A673 (cell line): ENCODE results near the gene KERA. TPM values are rescaled to one million over a fixed set of nuclear protein-coding genes. Genes with fewer than 3 reads are reported as not detected.

Experiments
- BruUV-seq: library from RNA; stranded (reverse); fragments of 400-500 nt; replicated peaks from 2 replicates; lab custom pipeline; 2021; lab: Mats Ljungman, UMichigan
- CTCF ChIA-PET: fragments of 300-600 bp; sonication (Branson Sonifier 250); formaldehyde crosslinking; loops from one replicate; lab custom pipeline; 2022; ENCODE audit warnings: antibody characterized with exemption; lab: Charles Lee
- POLR2A ChIA-PET: fragments of 300-600 bp; sonication (Branson Sonifier 250); formaldehyde crosslinking; loops from one replicate; lab custom pipeline; 2022; ENCODE audit warnings: antibody characterized with exemption; ENCODE audit not compliant: low non-redundant PET; lab: Charles Lee
- DNase-seq: peaks from one replicate; pipeline ENCODE4 v3.0.0-alpha.2; 2015; ENCODE audit warnings: low spot score
- H3K27ac ChIP-seq: fragments of 200-600 bp; sonication (generic); 2 replicates; pipeline ENCODE4 v1.5.1; 2016; ENCODE audit warnings: mixed run types, low read depth, mild to moderate bottlenecking, mixed read lengths, antibody characterized with exemption, low read length; ENCODE audit not compliant: poor library complexity, severe bottlenecking
- H3K27me3 ChIP-seq: fragments of 200-600 bp; sonication (generic); replicated peaks from 2 replicates; pipeline ENCODE4 v1.6.1; 2017; ENCODE audit warnings: mixed run types, low read depth, mild to moderate bottlenecking, mixed read lengths, antibody characterized with exemption, low read length; ENCODE audit not compliant: insufficient read depth, poor library complexity
- H3K36me3 ChIP-seq: fragments of 200-600 bp; sonication (generic); 2 replicates; pipeline ENCODE4 v1.6.1; 2016; ENCODE audit warnings: mixed run types, mild to moderate bottlenecking, mixed read lengths, antibody characterized with exemption, low read length; ENCODE audit not compliant: insufficient read depth, poor library complexity, severe bottlenecking
- H3K4me1 ChIP-seq: fragments of 200-600 bp; sonication (generic); 2 replicates; pipeline ENCODE4 v1.6.1; 2017; ENCODE audit warnings: mixed run types, mild to moderate bottlenecking, mixed read lengths, antibody characterized with exemption, low read length; ENCODE audit not compliant: insufficient read depth, poor library complexity, severe bottlenecking
- H3K4me3 ChIP-seq: fragments of 200-600 bp; sonication (generic); 2 replicates; pipeline ENCODE4 v1.5.1; 2016; ENCODE audit warnings: low read depth, mixed run types, mild to moderate bottlenecking, mixed read lengths, low read length; ENCODE audit not compliant: poor library complexity, severe bottlenecking
- H3K9me3 ChIP-seq: fragments of 200-600 bp; sonication (generic); 2 replicates; pipeline ENCODE4 v1.6.1; 2016; ENCODE audit warnings: mixed run types, low read depth, mild to moderate bottlenecking, mixed read lengths, antibody characterized with exemption, low read length; ENCODE audit not compliant: poor library complexity, severe bottlenecking
- EZH2 ChIP-seq: fragments of 200-600 bp; sonication (generic); IDR thresholded peaks from 2 replicates; pipeline ENCODE4 v1.6.1; 2017; ENCODE audit warnings: borderline replicate concordance, low read depth, mild to moderate bottlenecking, mixed read lengths, antibody characterized with exemption, low read length; ENCODE audit not compliant: poor library complexity, severe bottlenecking
- intact Hi-C: fragments of 100-400 bp; cut with micrococcal nuclease; formaldehyde crosslinking; loops from one replicate; pipeline ENCODE4 v1.10.0; 2022; ENCODE audit not compliant: unreplicated experiment
- total RNA-seq: library from RNA; stranded (reverse); gene quantifications from 2 replicates; pipeline ENCODE4 v1.2.3, GENCODE V29; 2021
- TF ChIP-seq, protein P1 (sequence below): fragments of 300-800, 200-600 bp; sonication (generic); conservative IDR thresholded peaks from 2 replicates; pipeline ENCODE4 v1.5.1; 2017; ENCODE audit warnings: low read depth, mild to moderate bottlenecking, antibody characterized with exemption, low read length, moderate library complexity, mixed read lengths

The KERA gene
- total RNA-seq, 1 experiment from 2014 or later: not detected

DNA sequence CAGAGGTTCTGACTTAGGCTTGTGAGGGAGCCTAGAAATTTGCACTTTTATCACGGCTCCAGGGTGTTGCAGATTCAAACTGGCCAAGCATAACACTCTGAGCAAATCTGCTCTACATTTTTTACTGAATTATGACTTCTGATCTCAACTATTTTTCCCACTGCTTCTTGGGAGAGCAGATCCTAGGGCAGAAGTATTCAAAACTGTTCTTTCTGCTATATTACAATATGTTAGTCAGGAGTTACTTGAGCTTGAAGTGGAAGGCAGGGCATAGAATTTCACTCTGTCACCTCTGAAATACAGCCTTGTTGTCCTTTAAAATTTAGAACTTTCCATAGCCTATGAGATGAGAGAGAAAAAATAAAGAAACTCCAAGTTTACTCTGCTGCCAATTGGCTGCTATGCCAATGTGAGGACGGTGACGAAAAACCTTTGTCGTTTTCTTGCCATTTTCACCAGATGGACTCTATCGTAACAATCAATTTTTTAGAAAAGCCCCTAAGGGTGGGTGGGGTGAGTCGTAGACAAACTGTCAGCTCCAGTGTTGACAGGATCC, 16.4 kb upstream of the KERA start:
- Histone ChIP-seq H3K9me3 (no peaks in the 10 kb centered on the region), H3K4me1 (no peaks in the 10 kb centered on the region), H3K27me3 (no peaks in the 10 kb centered on the region), H3K27ac (no peak overlapping the region), H3K4me3 (no peak overlapping the region), H3K36me3 (no peaks in the 10 kb centered on the region)
- CTCF ChIA-PET: no interaction called here
- POLR2A ChIA-PET: no interaction called here
- intact Hi-C loops: no loop called here
- no TSS peak for BruUV-seq
- DNase-seq: no peak
- TF ChIP-seq, protein P1, sequence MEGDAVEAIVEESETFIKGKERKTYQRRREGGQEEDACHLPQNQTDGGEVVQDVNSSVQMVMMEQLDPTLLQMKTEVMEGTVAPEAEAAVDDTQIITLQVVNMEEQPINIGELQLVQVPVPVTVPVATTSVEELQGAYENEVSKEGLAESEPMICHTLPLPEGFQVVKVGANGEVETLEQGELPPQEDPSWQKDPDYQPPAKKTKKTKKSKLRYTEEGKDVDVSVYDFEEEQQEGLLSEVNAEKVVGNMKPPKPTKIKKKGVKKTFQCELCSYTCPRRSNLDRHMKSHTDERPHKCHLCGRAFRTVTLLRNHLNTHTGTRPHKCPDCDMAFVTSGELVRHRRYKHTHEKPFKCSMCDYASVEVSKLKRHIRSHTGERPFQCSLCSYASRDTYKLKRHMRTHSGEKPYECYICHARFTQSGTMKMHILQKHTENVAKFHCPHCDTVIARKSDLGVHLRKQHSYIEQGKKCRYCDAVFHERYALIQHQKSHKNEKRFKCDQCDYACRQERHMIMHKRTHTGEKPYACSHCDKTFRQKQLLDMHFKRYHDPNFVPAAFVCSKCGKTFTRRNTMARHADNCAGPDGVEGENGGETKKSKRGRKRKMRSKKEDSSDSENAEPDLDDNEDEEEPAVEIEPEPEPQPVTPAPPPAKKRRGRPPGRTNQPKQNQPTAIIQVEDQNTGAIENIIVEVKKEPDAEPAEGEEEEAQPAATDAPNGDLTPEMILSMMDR: no peak
- no peak for TF ChIP-seq EZH2

DNA sequence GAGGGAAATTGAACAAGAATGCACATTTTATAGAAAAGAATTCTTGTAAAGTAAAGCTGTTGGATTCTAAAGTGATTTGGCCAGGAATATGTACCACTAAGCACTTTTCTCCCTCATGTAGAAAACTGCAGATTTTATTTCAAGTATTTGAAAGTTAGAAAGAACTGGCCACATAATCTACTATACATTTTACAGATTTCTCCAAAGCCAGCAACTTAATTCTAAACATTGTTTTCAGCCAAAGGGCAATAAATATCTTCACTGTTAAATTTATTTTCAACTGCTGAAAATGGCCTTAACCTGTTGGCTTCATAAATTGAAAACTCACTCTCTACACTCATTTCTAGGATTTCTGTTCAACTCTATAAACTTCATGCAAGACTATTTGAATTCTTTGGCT, 15.6 kb upstream of the KERA start:
- Histone ChIP-seq H3K9me3 (no peaks in the 10 kb centered on the region), H3K4me1 (no peaks in the 10 kb centered on the region), H3K27ac (no peak overlapping the region), H3K27me3 (no peaks in the 10 kb centered on the region), H3K4me3 (no peak overlapping the region), H3K36me3 (no peaks in the 10 kb centered on the region)
- BruUV-seq: no TSS peak
- no peak for TF ChIP-seq EZH2
- TF ChIP-seq, protein P1: no peak
- ChIA-PET POLR2A (no interaction called here), CTCF (no interaction called here)
- DNase-seq: no peak
- intact Hi-C loops: no loop called here

DNA sequence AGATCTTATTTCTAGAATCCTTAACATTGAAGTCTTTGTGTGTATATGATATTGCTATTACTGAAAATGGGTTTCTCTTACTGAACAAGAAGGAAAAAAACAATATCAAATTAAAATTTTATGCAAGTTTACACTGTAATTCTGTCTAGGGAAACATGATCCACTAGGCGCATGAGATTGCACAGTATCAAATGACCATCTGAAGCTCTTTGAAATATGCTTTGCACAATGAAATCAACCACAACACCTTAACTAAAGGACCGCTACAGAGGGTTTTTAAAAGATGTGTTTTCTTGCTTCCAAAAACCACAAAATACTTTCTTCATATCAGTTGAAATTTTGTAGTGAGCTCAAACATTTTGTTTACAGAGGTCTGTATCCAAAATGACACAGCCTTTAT, 15.1 kb upstream of the KERA start:
- Histone ChIP-seq H3K4me3 (no peak overlapping the region), H3K9me3 (no peaks in the 10 kb centered on the region), H3K4me1 (no peaks in the 10 kb centered on the region), H3K27me3 (no peaks in the 10 kb centered on the region), H3K27ac (no peak overlapping the region), H3K36me3 (no peaks in the 10 kb centered on the region)
- CTCF ChIA-PET: no interaction called here
- TF ChIP-seq, protein P1: no peak
- no peak for TF ChIP-seq EZH2
- BruUV-seq: no TSS peak
- no peak for DNase-seq
- intact Hi-C loops: no loop called here
- POLR2A ChIA-PET: no interaction called here
